A204.1 (cell line): ENCODE data around the gene ITM2C.

Source experiments
- FAIRE-seq: peaks from 2 replicates; lab custom pipeline; 2012; peaks lifted over from hg19 to GRCh38; lab: Jason Lieb, UNC

The ITM2C gene

DNA sequence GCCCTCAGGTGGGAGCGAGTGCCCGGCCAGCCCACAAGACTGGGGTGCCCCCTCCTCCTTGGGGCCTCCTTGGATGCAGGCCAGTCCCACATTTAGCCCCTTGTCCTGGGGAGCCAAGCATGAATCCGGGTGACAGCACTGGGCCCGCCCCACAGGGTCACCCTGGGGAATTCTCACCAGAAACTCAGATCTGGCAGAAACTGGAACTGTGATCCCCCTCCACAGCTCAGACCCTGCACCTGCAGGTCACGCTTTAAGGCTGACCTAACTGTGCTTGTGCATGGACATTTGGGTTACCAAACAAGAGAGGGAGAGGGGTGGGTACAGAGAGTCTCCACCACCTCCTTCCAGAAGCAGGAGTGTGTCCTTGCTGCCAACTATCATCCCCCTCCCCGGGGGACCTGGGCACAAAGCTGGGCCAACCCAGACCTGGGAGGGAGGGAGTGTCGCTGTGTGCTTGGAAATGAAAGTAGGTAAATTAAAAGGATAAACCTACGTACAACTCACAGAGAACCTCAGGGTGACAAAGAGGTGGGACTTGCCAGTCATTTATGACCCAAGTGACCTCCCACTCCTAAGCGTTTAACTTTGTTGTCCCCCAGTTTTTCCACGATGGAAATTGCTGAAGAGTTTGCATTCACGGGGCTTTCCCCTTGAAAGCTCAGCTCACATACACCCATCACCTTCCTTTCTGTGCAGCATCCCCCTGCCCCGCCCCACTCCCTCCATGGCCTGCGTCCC lies 9.1 kb downstream of the ITM2C start:
- no peak for FAIRE-seq

DNA sequence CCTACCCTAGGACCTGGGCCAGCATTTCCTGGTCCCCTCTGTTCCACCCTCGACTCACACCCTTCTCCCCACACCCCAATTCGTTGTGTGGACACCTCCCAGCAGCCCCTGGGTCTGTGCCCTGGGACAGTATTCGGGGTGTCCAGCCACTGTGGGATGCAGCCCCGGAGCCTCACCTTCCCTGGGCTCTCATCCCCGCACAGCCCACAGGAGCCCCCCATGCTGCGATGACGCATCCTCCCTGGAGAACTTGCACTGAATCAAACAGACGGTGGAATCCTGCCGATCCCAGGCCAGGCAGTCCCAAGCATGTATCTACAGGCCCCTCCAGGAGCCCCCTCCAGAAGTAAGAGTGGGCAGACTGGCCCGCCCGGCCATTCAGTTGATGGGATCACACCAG lies 9.7 kb downstream of the ITM2C start:
- no peak for FAIRE-seq

DNA sequence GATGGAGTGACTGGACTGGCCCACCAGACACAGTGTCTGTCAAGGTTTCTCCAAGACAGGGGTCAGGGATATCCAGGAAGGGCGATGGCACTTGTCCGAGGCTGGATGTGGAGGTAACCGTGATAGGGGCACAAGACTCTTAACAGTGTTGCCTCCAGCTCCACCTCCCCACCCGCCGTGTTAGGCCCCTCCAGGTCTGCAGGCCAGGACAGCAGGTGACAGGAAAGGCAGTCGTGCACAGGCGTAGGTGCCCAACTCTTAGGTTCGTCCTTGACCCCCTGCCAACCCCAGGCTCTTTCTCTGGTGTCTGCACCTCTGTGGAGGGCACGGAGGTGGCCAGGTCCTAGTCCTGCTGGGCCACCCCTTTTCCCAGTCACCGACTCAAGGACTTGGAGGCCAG lies 10.1 kb downstream of the ITM2C start:
- FAIRE-seq, result no peak

DNA sequence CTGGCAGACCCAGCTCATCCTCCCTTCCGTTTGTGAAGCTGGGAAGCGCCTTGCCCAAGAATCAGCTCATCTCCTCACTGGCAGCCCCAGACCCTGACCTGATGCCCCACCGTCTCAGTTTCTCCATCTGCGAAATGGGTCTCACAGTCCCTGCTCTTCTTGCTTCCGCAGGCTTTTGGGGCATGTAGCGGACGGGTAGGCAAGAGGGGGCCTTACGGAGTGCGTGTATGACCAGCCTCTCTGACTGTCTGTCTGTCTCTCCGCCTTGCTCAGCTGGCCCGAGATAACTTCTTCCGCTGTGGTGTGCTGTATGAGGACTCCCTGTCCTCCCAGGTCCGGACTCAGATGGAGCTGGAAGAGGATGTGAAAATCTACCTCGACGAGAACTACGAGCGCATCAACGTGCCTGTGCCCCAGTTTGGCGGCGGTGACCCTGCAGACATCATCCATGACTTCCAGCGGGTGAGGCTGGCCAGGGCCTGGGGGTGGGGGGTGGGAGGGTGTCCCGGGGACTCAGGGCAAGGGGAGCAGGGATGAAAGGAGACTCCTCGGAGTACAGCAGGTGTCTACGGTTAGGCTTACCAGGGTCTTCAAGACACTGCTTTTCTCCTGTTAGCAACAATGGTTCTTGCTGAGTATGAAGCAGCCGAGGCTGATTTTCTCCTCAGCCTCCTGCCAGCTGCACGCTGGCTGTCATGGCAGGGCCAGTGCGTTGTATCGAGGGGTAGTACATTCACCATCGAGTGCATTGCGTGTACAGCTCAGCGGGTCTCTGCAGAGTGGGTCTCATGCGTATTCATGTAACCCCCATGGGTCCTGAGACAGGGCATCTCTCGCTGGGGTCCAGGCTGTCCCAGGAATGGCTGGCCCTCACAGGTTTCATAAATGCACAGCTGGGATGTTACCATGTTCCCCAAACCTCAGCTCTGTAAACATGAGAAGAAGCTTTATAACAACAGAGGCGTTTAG lies 10.9 kb downstream of the ITM2C start:
- FAIRE-seq, result no peak

DNA sequence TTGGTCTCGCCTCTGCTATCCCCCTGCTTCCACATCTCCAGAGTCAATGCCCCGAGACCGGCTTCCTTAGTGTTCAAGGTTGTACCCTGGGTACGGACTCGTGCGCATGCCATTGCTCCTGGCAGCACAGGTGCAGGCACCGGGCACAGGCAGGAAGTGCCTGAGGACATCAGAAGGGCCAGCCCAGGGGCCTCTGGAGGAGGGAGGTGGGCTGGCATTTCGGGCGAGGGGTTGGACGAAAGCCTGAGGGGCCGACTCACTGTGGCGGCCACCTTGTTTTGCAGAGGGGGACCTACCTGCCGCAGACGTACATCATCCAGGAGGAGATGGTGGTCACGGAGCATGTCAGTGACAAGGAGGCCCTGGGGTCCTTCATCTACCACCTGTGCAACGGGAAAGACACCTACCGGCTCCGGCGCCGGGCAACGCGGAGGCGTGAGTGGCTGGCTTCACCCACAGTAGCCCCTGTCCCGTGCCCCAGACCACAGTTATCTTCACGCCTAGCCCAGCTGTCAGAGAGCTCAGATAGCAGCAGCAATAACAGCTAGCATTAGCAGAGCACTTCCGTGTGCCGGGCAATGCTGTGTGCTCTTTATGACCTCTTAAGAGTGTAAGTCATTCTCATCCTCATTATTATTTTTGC lies 12.5 kb downstream of the ITM2C start:
- no peak for FAIRE-seq

DNA sequence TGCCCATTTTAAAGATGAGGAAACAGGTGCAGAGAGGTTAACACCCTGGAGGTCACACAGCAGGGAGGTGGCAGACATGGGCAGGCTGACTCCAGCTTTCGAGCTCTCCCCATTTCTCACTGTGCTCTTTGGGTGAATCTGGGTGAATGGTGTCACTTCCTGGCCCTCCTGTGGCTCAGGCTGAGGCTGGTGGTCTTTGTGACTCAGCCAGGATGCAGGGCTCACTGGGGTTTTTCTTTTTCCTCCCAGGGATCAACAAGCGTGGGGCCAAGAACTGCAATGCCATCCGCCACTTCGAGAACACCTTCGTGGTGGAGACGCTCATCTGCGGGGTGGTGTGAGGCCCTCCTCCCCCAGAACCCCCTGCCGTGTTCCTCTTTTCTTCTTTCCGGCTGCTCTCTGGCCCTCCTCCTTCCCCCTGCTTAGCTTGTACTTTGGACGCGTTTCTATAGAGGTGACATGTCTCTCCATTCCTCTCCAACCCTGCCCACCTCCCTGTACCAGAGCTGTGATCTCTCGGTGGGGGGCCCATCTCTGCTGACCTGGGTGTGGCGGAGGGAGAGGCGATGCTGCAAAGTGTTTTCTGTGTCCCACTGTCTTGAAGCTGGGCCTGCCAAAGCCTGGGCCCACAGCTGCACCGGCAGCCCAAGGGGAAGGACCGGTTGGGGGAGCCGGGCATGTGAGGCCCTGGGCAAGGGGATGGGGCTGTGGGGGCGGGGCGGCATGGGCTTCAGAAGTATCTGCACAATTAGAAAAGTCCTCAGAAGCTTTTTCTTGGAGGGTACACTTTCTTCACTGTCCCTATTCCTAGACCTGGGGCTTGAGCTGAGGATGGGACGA lies 13.2 kb downstream of the ITM2C start:
- no peak for FAIRE-seq

DNA sequence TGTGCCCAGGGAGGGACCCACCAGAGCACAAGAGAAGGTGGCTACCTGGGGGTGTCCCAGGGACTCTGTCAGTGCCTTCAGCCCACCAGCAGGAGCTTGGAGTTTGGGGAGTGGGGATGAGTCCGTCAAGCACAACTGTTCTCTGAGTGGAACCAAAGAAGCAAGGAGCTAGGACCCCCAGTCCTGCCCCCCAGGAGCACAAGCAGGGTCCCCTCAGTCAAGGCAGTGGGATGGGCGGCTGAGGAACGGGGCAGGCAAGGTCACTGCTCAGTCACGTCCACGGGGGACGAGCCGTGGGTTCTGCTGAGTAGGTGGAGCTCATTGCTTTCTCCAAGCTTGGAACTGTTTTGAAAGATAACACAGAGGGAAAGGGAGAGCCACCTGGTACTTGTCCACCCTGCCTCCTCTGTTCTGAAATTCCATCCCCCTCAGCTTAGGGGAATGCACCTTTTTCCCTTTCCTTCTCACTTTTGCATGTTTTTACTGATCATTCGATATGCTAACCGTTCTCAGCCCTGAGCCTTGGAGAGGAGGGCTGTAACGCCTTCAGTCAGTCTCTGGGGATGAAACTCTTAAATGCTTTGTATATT lies 14.0 kb downstream of the ITM2C start:
- FAIRE-seq, result no peak

DNA sequence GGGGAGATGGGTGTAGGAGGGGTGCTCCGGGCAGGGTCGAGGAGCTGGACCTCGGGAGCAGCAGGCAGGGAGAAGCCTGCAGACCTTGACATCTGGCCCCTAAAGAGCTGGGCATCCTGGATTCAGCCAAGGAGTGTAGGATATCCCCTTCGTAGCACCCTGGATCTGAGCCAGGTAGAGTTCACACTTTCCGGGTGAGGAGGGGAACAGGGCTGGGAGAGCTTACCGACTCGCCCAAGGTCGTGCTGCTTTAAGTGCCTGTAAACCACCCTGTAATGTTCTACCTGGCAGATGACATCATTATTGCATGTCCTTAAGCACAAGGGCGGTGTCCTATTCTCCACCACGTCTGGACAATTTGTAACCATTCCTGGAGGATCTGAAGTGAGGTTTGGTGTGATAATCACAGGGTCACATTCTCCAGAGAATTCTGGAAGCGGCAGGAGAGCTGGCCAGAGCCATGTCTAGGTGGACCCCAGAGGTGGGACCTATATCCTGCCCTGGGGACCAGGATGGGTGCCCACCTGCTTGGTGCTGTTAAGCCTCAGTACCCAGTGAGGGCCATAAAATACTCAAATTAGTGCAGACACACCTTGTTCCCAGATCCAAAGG lies 14.6 kb downstream of the ITM2C start:
- no peak for FAIRE-seq

DNA sequence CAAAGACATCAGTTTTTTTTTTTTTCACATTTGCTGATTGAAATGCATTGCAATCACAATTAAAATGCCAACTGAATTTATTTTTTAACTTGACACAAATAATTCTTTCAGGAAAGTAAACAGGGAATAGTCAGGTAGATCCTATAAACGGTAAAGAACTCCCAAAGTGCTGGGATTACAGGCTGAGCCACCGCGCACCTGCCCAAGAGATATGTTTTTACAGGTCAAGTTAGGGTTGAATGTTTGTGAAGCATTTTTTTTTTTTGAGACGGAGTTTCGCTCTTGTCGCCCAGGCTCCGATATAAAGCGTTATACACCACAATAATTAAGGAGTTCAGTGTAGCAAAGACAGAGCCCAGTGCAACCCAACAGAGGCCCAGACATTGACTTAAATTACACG lies 15.1 kb downstream of the ITM2C start:
- no peak for FAIRE-seq

DNA sequence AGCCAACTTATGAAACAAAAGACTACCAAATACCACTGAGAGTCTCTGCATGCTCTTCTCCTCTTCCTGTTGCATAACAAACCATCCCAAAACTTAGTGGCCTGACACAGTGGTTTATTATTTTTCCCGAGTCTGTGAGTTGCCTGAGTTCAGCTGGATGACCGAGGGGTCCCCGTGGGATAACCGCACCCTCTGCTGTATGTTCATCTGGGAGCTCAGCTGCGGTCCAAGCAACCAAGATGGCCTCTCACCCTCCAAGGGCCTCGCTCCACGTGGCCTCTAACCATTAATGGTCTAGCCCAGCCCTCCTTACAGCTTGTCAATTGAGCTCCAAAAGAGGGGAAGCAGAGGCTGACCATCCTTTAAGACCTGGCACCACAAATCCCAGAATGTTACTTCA lies 17.1 kb downstream of the ITM2C start:
- no peak for FAIRE-seq

DNA sequence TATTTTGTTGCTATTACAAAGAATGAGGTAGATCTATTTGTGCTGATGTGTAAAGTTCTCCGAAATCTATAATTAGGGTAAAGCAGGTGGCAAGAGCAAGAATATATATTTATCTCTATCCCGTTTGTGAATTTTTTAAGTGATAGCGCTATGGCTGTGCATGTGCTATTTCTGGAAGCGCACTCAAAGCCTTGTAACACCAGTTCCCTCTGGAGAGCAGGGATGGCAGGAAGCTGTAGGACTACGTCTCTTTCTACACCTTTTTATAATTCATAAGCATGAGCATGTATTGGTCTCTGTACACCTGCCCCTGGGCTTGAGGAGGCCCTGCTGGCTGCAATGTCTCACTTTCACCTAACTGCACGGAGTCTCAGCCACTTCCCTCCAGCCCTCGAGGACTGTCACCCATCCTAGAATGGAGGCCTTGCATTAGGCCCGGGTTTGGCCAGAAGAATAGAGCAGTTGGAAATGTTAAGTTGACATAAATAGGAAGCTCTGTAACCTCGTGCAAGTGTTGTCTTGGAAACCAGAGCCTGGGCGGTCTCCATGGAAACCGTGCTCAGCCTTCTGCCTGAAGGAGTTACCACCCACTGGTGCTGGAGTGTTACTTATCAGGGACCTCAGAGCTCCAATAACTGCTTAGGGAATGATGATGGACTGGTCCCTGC lies 20.9 kb downstream of the ITM2C start:
- no peak for FAIRE-seq

DNA sequence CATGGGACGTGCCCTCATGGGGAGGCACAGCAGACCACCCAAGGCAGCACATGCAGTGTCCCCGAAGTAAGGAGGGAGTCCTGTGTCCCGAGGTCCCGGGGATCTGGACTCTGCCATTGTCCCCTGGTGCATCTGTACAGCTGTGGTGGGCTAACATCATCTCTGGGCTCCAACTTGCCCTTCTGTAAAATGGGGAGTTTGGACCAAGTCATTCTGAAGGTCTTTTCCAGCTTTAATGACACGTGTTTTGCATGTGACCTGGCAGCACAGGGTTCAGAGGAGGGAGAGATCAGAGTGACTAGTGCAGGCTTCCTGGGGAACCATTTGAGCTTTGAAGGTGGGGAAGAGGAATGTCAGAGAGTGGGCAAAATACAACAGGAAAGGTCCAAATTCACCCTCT lies 21.5 kb downstream of the ITM2C start:
- no peak for FAIRE-seq

DNA sequence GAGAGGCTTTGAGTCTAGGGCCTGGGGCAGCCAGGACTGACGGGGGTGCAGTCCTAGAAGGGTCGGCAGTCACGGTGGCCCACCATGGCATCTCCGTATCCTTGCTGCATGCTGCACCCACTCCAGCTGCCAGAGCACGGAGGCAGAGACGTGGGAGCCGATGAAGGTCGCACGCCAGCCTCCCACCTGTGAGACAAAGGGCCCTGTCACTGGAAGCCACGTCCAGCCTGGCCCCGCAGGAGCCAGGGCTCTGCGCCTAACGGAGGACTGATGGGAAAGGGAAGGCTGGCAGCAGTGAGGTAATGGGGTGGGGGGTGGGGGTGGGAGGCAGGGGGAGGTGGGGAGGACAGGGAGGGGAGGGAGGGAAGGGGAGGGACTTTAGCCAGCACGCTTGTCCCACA lies 21.9 kb downstream of the ITM2C start:
- FAIRE-seq, result no peak

DNA sequence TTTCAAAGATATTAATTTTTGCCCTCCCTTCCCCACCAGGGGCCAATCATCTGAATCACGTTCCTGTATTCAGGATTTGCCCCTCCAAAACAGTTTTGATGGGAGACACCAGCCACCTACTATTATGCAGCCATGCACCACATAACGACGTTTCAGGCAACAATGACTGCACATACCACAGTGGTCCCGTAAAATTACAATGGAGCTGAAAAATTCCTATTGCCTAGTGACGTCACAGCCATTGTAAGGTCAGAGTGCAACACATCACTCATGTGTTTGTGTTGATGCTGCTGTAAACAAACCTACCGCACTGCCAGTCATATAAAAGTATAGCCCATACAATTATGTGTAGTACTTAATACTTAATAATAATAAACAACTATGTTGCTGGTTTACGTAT lies 22.6 kb downstream of the ITM2C start:
- FAIRE-seq, result no peak

DNA sequence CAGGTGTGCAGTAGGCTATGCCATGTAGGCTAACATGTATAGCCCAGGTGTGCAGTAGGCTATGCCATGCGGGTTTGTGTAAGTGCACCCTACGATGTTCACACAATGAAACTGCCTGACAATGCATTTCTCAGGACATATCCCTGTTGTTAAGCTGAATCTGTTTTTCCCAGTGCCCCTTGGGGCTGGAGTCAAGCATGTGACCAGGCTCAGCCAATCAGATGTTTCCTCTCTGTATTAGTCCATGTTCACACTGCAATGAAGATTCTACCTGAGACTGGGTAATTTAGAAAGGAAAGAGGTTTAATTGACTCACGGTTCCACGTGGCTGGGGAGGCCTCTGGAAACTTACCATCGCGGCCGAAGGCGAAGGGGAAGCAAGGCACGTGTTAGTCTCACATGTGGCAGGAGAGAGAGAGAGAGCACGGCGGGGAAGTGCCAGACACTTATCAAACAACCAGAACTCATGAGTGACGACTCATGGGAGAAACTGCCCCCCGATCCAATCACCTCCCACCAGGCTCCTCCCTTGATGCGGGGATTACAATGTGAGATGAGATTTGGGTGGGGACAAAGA lies 24.2 kb downstream of the ITM2C start:
- no peak for FAIRE-seq

DNA sequence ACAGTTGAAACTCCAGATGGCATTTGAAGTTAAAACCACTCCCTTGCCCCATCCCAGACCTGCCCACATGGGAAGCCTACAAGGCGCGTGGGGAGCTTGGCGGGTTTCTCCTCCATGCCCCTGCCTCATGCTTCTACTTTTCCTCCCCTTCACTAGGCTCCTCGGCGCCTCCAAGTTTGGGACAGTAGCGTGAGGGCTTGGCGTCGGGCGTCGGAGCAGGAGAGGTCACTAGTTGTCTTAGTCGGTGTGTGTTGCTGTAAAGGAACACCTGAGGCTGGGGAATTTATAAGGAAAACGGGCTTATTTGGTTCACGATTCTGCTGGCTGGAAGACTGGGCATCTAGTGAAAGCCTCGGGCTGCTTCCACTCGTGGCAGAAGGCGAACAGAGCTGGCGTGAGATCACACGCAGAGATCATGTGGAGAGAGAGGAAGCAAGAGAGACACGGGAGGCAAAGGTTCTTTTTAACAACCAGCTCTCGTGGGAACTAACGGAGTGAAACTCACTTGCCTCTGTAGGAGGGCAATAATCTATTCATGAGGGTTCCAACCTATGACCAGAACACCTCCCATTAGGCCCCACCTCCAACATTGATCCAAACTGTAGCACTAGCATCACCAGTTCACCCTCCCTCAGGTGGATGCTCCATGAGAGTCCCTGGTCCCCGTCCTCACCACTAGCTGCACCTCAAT lies 25.3 kb downstream of the ITM2C start:
- FAIRE-seq, result no peak

DNA sequence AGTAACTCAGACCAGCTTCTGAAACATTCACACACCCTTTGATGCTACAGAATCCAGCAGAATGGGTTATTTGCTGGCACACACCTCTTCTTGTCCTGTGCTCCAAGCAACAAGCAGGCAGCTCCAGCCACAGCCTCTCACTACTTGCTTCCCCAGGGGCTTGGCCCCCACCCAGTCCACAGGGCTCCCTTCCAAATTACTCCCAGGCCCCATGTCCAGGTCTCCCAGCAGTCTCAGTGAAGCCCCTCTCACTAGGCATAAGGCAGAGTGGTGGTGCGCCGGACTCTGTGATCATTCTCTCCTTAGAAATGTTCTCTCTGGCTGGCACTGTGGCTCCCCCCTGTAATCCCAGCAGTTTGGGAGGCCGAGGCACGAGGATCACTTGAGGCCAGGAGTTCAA lies 25.9 kb downstream of the ITM2C start:
- no peak for FAIRE-seq

DNA sequence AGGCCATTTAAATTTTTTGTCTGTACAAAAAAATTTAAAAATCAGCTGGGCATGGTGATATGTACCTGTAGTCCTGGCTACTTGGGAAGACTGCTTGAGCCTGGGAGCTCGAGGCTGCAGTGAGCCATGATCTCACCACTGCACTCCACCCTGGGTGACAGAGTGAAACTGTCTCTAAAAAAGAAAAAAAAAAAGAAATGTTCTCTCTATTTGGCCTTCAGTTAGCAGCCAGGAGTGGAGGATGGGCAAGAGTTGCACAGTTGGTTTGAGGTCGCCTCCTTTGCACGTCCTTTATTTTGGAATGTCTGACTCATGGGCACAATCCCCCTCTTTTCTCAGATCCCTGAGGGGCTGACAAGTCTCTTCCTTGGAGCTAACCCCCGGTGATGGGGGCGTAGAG lies 26.3 kb downstream of the ITM2C start:
- FAIRE-seq, result no peak

DNA sequence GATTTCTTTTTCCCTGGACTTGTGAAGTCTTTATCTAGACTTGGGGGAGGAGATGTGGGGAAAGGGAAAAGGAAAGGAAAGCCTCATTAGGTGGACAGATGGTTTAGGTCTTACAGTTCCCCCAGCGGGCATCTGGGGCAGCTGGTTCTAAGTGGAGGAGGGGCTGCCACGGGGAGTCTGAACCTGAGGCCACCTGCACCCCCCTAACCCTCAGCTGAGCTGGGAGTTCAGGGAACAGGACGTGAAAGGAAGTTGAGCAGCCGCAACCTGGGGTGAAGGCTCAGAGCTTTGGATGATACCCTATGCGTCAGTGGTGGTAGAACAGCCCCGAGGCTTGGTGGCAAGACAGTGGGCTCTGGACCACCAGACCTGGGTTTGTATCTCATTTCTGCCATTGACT lies 26.8 kb downstream of the ITM2C start:
- no peak for FAIRE-seq

DNA sequence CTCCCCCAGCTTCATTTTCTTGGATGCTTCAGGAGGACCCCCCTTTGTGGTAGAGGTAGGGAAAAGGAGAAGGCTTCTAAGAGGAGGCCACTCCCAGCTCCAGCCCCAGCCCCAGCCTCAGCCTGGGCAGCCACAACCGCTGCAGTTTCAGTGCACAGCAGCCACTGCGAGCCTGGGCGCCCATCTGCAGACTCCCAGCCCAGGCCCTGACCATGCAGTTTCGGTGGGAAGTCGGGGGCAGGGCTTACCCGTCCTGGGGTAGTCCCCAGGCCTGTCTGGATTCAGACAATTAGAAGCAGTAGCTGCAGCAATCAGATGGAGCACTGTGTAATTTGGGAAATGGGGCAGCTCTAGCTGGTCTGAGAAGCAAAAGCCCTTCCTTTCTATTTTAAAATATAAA lies 28.6 kb downstream of the ITM2C start:
- no peak for FAIRE-seq
